ENCODE measurements around the gene TOP2B.
A peak's percentile ranks its signal among the peaks of the same experiment; 100 is the strongest.

The TOP2B gene

GRCh38 chr3:25686766-25687165, 22.1 kb upstream of the TOP2B start:
- no peak overlapping the region for H3K4me3 Mint-ChIP-seq
- H3K36me3 Mint-ChIP-seq (ENCODE audit: low read depth) = no peaks in the 10 kb centered on the region
- no peaks in the 10 kb centered on the region for H3K4me1 Mint-ChIP-seq (ENCODE audit: low read depth)
- no peak overlapping the region for H3K27ac Mint-ChIP-seq
- no peaks in the 10 kb centered on the region for H3K9me3 Mint-ChIP-seq
- peaks cover 17% of the 10 kb centered on the region for H3K27me3 Mint-ChIP-seq (ENCODE audit: low read depth)

DNA sequence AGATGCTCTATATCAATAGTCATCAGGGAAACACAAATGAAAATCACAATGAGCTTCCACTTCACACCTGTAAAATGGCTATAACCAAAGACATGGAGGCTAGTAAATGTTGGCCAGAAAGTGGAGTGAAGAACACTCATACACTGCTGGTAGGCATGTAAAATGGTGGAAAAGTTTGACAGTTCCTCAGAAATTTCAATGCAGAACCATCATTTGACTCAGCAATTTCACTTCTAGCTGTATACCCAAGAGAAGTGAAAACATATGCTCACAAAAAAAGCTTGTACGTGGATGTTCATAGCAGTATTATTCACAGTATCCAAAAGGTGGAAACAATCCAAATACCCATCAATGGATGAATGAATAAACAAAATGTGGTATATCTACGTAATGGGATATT, 19.2 kb upstream of the TOP2B start:
- Mint-ChIP-seq H3K9me3 (no peaks in the 10 kb centered on the region), H3K36me3 (ENCODE audit: low read depth) (no peaks in the 10 kb centered on the region), H3K4me3 (no peak overlapping the region), H3K27ac (no peak overlapping the region), H3K4me1 (ENCODE audit: low read depth) (no peaks in the 10 kb centered on the region), H3K27me3 (ENCODE audit: low read depth) (peaks cover 11% of the 10 kb centered on the region)

DNA sequence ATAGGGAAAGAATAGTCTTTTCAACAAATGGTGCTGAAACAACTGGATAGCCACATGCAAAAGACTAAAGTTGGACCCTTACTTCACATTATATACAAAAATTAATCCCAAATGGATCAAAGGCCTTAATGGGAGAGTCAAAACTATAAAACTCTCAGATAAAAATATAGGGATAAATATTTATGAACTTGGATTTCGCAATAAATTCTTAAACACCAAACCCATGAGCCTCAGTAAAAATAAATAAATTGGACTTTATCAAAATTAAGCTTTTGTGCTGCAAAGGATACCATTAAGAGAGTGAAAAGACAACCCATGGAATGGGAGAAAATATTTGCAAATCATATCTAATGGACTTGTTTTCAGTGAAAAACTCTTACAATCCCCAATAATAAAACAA, 18.7 kb upstream of the TOP2B start:
- no peaks in the 10 kb centered on the region for H3K9me3 Mint-ChIP-seq
- H3K27ac Mint-ChIP-seq = no peak overlapping the region
- H3K4me3 Mint-ChIP-seq = no peak overlapping the region
- no peaks in the 10 kb centered on the region for H3K36me3 Mint-ChIP-seq (ENCODE audit: low read depth)
- H3K27me3 Mint-ChIP-seq (ENCODE audit: low read depth) = peaks cover 12% of the 10 kb centered on the region
- no peaks in the 10 kb centered on the region for H3K4me1 Mint-ChIP-seq (ENCODE audit: low read depth)

DNA sequence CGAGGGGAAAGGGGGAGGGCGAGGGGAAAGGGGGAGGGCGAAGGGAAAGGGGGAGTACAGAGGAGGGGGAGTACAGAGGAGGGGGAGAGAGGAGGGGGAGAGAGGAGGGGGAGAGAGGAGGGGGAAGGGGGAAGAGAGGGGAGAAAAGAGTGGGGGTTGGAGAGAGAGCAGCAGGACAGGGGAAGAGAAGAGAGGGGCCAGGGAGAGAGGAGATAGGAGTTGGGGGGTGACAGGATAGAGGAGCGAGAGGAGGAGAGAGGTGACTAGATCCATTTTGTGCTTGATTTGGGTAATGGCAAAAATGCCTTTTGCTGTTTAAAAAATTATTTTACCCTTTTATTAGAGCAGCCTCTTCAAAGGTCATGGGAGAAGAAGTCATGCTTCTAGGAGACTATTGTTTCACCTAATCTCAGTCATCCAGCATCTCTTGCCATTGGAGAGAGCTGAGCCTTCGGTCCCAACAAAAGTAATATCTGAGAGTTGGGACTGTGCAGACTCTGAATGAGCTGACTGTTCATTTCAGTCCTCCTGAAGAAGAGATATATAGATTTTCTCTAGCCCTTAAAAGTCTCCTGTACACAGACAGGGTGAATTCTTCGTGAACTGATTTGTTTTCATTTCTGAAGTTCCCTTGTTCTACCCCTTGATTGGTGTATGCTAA, 15.1 kb upstream of the TOP2B start:
- H3K9me3 Mint-ChIP-seq = no peaks in the 10 kb centered on the region
- no peaks in the 10 kb centered on the region for H3K36me3 Mint-ChIP-seq (ENCODE audit: low read depth)
- peaks cover 25% of the 10 kb centered on the region for H3K27me3 Mint-ChIP-seq (ENCODE audit: low read depth)
- H3K4me1 Mint-ChIP-seq (ENCODE audit: low read depth) = no peaks in the 10 kb centered on the region
- H3K27ac Mint-ChIP-seq = no peak overlapping the region
- no peak overlapping the region for H3K4me3 Mint-ChIP-seq

GRCh38 chr3:25679166-25679565, 14.5 kb upstream of the TOP2B start:
- H3K9me3 Mint-ChIP-seq = no peaks in the 10 kb centered on the region
- no peak overlapping the region for H3K4me3 Mint-ChIP-seq
- H3K27me3 Mint-ChIP-seq (ENCODE audit: low read depth) = peaks cover 25% of the 10 kb centered on the region
- H3K27ac Mint-ChIP-seq = no peak overlapping the region
- no peaks in the 10 kb centered on the region for H3K36me3 Mint-ChIP-seq (ENCODE audit: low read depth)
- no peaks in the 10 kb centered on the region for H3K4me1 Mint-ChIP-seq (ENCODE audit: low read depth)

DNA sequence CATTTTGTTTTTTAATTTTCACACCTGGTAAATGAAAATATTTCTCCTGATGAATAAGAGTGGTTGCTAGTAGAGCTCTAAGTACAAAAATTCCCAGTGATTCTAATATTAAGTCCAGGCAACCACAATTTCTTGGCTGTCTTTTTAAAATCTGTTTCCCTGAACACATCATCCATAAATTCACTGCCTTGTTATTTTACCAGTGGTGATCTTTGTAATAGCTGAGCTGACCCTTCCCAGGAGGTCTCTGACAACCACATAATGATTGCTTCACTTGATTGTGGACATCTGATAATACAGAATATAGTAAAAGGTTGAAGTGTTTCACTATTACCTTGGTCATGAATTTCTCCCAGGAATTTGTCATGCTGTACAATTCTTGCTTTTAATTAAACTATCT, 13.9 kb upstream of the TOP2B start:
- Mint-ChIP-seq H3K4me3 (no peak overlapping the region), H3K36me3 (ENCODE audit: low read depth) (no peaks in the 10 kb centered on the region), H3K4me1 (ENCODE audit: low read depth) (no peaks in the 10 kb centered on the region), H3K27me3 (ENCODE audit: low read depth) (peaks cover 25% of the 10 kb centered on the region), H3K27ac (no peak overlapping the region), H3K9me3 (no peaks in the 10 kb centered on the region)

- Mint-ChIP-seq H3K9me3 (no peaks in the 10 kb centered on the region), H3K36me3 (ENCODE audit: low read depth) (no peaks in the 10 kb centered on the region), H3K27me3 (ENCODE audit: low read depth) (peaks cover 25% of the 10 kb centered on the region), H3K27ac (no peak overlapping the region), H3K4me1 (ENCODE audit: low read depth) (no peaks in the 10 kb centered on the region), H3K4me3 (no peak overlapping the region)
Measured at GRCh38 chr3:25677121-25677520, 12.4 kb upstream of the TOP2B start.

DNA sequence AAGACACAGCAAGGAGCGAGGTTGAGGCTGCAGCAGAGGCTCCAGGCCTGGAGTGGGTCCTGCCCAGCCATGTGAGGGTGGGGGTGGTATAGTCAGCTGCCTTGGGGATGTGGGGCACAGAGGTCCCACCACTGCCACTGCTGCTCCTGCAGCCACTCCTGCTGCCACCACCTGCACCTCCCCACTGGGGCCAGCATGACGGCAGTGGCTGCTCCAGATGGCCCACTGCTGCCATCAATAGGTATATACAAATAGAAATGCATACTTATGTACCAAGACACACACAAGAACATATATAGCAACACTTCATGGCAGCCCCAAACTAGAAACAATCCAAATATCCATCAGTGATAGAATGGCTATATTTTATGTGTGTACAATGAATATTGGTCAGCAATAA, 10.0 kb upstream of the TOP2B start:
- Mint-ChIP-seq H3K4me1 (ENCODE audit: low read depth) (peaks cover 1% of the 10 kb centered on the region), H3K27ac (no peak overlapping the region), H3K9me3 (no peaks in the 10 kb centered on the region), H3K27me3 (ENCODE audit: low read depth) (peaks cover 22% of the 10 kb centered on the region), H3K36me3 (ENCODE audit: low read depth) (no peaks in the 10 kb centered on the region), H3K4me3 (no peak overlapping the region)

- Mint-ChIP-seq H3K27me3 (ENCODE audit: low read depth) (peaks cover 26% of the 10 kb centered on the region), H3K36me3 (ENCODE audit: low read depth) (no peaks in the 10 kb centered on the region), H3K27ac (no peak overlapping the region), H3K4me3 (no peak overlapping the region), H3K4me1 (ENCODE audit: low read depth) (peaks cover 1% of the 10 kb centered on the region), H3K9me3 (no peaks in the 10 kb centered on the region)
Measured at GRCh38 chr3:25673738-25674298, 9.1 kb upstream of the TOP2B start.

GRCh38 chr3:25665315-25666280, 891 bp upstream of the TOP2B start:
- Mint-ChIP-seq H3K4me3 (peak overlapping the region; percentile 98), H3K27me3 (ENCODE audit: low read depth) (peaks cover 11% of the 10 kb centered on the region), H3K4me1 (ENCODE audit: low read depth) (peaks cover 31% of the 10 kb centered on the region), H3K27ac (peak overlapping the region; percentile 99), H3K9me3 (no peaks in the 10 kb centered on the region), H3K36me3 (ENCODE audit: low read depth) (peaks cover 9% of the 10 kb centered on the region)

DNA sequence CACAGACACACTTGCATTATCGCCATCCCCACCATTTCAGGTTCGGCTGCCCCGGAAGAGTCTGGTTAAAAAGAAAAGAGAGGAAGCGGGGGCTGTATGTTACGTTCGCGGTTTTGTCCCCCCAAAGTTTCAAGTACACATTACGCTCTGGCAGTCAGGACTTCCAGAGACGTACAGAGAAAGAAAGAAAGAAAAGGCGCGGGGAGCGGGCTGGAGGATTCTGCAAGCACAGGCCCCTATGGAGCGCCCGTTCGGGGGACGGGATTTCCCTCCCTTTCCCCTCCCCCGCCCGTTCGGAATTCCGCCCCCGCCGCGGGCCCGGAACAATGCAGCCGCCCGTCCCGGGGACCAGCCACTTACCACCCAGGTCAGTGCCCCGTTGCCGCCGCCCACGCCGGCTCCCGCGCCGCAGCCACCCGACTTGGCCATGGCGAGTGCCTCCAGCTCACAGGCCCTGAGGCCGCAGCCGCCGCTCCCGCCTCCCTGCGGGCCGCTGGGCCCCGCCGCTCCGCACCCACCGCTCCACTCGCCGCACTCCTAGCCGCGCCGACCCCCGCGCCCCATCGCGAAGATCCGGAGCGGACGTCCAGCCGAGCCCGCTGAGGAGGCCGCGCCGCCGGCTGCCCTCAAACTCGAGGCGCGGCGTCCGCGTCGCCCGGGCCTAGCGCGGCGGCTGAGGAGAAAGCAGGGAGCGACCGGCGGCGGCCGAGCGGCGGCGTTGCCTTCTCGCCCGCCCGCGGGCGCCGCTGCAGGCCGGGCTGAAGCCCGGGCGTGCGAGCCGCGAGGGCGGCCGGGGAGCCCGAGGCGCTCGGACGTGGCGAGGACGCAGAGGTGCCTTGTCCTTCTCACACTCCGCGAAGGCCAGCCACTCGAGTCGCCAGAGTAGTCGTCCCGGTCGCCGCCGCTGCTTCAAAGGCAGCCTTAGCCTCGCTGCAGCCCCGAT, 567 bp downstream of the TOP2B start:
- peaks cover 9% of the 10 kb centered on the region for H3K27me3 Mint-ChIP-seq (ENCODE audit: low read depth)
- H3K4me3 Mint-ChIP-seq = peak overlapping the region; percentile 99
- H3K27ac Mint-ChIP-seq = peak overlapping the region; percentile 99
- H3K9me3 Mint-ChIP-seq = no peaks in the 10 kb centered on the region
- H3K36me3 Mint-ChIP-seq (ENCODE audit: low read depth) = peaks cover 12% of the 10 kb centered on the region
- peaks cover 37% of the 10 kb centered on the region for H3K4me1 Mint-ChIP-seq (ENCODE audit: low read depth)

- Mint-ChIP-seq H3K27me3 (ENCODE audit: low read depth) (peaks cover 5% of the 10 kb centered on the region), H3K9me3 (no peaks in the 10 kb centered on the region), H3K27ac (peak overlapping the region; percentile 98), H3K4me3 (peak overlapping the region; percentile 99), H3K36me3 (ENCODE audit: low read depth) (peaks cover 15% of the 10 kb centered on the region), H3K4me1 (ENCODE audit: low read depth) (peaks cover 41% of the 10 kb centered on the region)
Measured at GRCh38 chr3:25663347-25663868, 1.3 kb downstream of the TOP2B start.

GRCh38 chr3:25662736-25663320, 1.9 kb downstream of the TOP2B start:
- H3K36me3 Mint-ChIP-seq (ENCODE audit: low read depth) = peaks cover 15% of the 10 kb centered on the region
- peaks cover 41% of the 10 kb centered on the region for H3K4me1 Mint-ChIP-seq (ENCODE audit: low read depth)
- H3K27ac Mint-ChIP-seq = peak overlapping the region; percentile 98
- H3K4me3 Mint-ChIP-seq = peak overlapping the region; percentile 99
- H3K27me3 Mint-ChIP-seq (ENCODE audit: low read depth) = peaks cover 5% of the 10 kb centered on the region
- no peaks in the 10 kb centered on the region for H3K9me3 Mint-ChIP-seq
